Thoracic aorta (tissue), 2 donors: ENCODE data around the gene EXOC6B. TPM values are rescaled to one million over a fixed set of nuclear protein-coding genes. Genes with fewer than 3 reads are reported as not detected.

ENCODE experiments used
- ATAC-seq: fragments of 150-250 bp; one replicate; pipeline ENCODE4 v1.8.0; 2017; ENCODE audit warnings: low read depth; ENCODE audit not compliant: insufficient number of reproducible peaks, low FRiP score
- DNase-seq: peaks from one replicate; pipeline ENCODE4 v3.0.0-alpha.2; 2020; ENCODE audit warnings: low spot score
- H3K27ac ChIP-seq, 2 donors: fragments of 200-600 bp; sonication (generic); 1 replicate in 1 of 2; 2 replicates in 1 of 2; pipeline ENCODE4 v1.5.1; 2016; ENCODE audit warnings: mild to moderate bottlenecking in 2 of 2, moderate library complexity in 2 of 2
- H3K27me3 ChIP-seq: fragments of 200-600 bp; sonication (generic); replicated peaks from 2 replicates; pipeline ENCODE4 v1.6.0; 2016; ENCODE audit warnings: mild to moderate bottlenecking; ENCODE audit not compliant: insufficient read depth
- H3K36me3 ChIP-seq: fragments of 200-600 bp; sonication (generic); one replicate; pipeline ENCODE4 v1.5.1; 2016
- H3K4me1 ChIP-seq, 2 donors: fragments of 200-600 bp; sonication (generic); 1 replicate in 1 of 2; 2 replicates in 1 of 2; pipeline versions ENCODE4 v1.5.1 to v1.6.0; 2016; ENCODE audit warnings: low read depth in 2 of 2, mild to moderate bottlenecking in 1 of 2; ENCODE audit not compliant: control insufficient read depth in 1 of 2
- H3K4me3 ChIP-seq: fragments of 200-600 bp; sonication (generic); 2 replicates; pipeline ENCODE4 v1.5.1; 2016; ENCODE audit warnings: mild to moderate bottlenecking
- H3K9me3 ChIP-seq: fragments of 200-600 bp; sonication (generic); 2 replicates; pipeline ENCODE4 v1.5.1; 2016
- total RNA-seq, 2 donors: library from RNA; depleted of rRNA; stranded (reverse); fragments of >200 nt; gene quantifications; one replicate each; pipeline versions ENCODE4 v1.1.0 to v1.2.3, GENCODE V29; 2016
- TF ChIP-seq, protein P1 (sequence below): fragments of 200-600 bp; sonication (generic); IDR thresholded peaks from one replicate; pipeline ENCODE4 v1.5.1; 2019; ENCODE audit warnings: antibody characterized with exemption

The EXOC6B gene
- total RNA-seq, 2 donors from 2014 or later: 29.6 to 44.5 TPM

DNA sequence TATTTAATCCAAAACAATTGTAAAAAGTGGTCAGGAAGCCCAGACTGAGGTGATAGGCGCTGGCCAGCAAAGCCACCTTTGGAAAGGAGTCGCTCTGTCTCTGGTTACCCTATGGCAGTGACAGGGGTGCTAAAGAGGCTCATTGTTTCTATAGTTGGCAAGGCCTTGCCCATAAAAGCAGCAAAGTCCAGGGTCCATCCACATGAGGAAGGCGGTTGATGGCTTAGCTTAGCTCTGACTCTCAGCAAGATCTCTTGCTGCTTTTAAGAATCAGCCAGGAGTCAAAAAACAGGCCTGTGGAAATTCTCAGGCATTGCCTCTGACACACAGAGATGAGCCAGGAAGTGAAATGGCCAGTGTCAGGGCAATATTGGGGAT, 620.3 kb downstream of the EXOC6B start:
- TF ChIP-seq, protein P1, sequence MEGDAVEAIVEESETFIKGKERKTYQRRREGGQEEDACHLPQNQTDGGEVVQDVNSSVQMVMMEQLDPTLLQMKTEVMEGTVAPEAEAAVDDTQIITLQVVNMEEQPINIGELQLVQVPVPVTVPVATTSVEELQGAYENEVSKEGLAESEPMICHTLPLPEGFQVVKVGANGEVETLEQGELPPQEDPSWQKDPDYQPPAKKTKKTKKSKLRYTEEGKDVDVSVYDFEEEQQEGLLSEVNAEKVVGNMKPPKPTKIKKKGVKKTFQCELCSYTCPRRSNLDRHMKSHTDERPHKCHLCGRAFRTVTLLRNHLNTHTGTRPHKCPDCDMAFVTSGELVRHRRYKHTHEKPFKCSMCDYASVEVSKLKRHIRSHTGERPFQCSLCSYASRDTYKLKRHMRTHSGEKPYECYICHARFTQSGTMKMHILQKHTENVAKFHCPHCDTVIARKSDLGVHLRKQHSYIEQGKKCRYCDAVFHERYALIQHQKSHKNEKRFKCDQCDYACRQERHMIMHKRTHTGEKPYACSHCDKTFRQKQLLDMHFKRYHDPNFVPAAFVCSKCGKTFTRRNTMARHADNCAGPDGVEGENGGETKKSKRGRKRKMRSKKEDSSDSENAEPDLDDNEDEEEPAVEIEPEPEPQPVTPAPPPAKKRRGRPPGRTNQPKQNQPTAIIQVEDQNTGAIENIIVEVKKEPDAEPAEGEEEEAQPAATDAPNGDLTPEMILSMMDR: no peak
- peaks cover 6 to 21% of the 10 kb centered on the region in 2 donors for H3K4me1 ChIP-seq
- H3K36me3 ChIP-seq: no peaks in the 10 kb centered on the region
- no peak for DNase-seq
- no peaks in the 10 kb centered on the region for H3K27me3 ChIP-seq
- H3K4me3 ChIP-seq: no peak overlapping the region
- no peak for ATAC-seq
- no peak overlapping the region for H3K27ac ChIP-seq
- H3K9me3 ChIP-seq: no peaks in the 10 kb centered on the region

DNA sequence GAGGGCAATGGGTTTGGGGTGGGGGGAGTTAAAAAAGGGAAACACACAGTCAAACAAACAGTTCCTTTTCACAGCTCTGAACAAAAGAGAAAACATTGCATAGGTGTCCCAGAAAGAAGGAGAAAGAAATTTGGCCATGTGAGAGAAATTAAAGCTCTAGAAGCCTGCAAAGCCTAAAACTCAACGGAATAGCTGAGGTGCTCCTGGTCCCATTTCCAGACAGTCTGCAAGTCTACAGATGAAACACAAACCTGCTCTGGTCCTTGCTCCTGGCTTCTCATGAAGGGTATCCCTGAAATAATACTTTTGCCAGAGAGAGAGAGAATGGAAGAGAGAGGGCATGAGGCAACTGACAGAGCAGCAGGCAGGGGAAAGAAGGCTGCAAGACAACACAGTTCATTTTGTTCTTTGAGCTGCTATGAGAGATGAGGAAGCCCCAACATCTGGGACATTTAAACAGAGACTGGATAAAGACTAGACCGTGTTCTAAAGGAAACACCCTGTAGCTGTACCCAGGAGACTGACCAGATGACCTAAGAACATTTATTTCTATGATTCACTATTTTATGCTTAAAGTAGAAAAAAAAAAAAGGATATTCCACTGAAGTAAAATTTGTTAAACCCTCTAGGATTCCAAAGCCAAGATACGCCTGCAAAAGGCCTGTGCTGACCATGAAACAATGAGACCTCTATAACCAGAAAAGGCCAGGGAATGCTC, 620.9 kb downstream of the EXOC6B start:
- ATAC-seq (no peak), DNase-seq (no peak)
- no peaks in the 10 kb centered on the region for H3K36me3 ChIP-seq
- no peak overlapping the region for H3K27ac ChIP-seq
- H3K4me3 ChIP-seq: no peak overlapping the region
- peaks cover 6 to 21% of the 10 kb centered on the region in 2 donors for H3K4me1 ChIP-seq
- H3K9me3 ChIP-seq: no peaks in the 10 kb centered on the region
- TF ChIP-seq, protein P1: no peak
- no peaks in the 10 kb centered on the region for H3K27me3 ChIP-seq

DNA sequence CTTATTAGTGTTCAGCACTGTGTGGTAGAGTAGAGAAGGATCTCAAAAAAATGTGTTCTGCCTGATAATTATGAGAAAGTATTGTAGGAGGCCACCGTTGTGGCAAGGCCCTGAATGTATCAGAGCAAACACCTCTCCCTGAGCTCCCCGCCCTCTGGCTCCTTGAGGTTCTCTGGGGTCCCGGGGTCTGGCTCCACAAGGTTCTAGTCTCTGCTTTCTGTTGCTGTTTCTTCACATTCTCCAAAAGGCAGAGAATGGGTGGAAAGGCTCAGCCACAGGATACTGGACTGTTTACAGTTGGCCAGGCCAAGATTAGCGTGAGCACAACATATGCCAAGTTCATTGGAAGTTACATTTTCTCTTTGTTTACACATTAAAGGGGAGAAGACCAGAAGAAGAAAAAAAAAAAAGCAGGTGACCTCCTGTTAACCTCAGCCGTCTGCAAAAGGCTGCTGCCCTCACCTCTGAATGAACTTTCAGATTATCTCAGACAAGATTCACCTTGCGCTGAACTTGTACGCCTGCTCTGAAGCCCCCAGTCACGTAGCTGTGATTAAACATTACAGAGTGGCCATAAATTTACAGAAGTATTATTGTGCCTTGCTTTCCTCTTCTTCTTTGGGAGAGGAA, 621.6 kb downstream of the EXOC6B start:
- Histone ChIP-seq H3K4me3 (no peak overlapping the region), H3K9me3 (no peaks in the 10 kb centered on the region), H3K27ac (no peak overlapping the region), H3K4me1 (peaks cover 6 to 21% of the 10 kb centered on the region in 2 donors), H3K36me3 (no peaks in the 10 kb centered on the region), H3K27me3 (no peaks in the 10 kb centered on the region)
- no peak for DNase-seq
- no peak for ATAC-seq
- TF ChIP-seq, protein P1: no peak

DNA sequence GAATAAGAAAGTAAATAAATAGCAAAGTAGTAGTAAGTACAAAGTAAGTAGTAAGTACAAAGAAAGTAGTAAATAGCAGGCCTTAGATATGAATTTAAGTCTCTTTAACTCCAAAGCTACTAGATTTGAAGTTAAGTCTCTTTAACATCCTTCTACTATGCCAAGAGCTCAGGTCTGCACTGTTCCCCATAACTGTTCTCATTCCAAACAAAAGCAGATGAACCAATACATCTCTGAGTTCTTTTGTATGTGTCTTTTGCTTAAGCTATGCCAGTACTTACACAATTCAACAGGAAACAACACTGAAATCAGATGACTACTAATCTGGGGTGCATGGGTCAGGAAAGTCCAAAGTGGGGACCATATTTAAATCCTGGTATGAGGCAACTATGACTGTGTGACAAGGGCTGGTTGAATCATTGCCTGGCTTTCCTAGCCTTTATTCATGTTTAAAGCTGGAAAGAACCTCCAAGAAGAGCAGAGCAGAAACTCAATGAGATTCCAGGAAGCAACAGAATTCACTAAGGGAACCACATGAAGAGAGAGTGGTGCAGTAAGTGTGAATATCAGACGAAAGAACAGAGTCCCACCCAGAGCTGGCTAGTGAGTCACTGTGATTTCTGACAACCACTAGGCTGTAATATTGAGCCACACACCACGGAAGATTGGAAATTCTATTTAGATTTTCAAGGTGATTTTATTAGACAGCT, 627.1 kb downstream of the EXOC6B start:
- Histone ChIP-seq H3K27me3 (no peaks in the 10 kb centered on the region), H3K9me3 (no peaks in the 10 kb centered on the region), H3K4me3 (no peak overlapping the region), H3K27ac (no peak overlapping the region), H3K36me3 (no peaks in the 10 kb centered on the region), H3K4me1 (peaks cover 0 to under 1% of the 10 kb centered on the region in 2 donors)
- peak; percentile 36 for ATAC-seq
- TF ChIP-seq, protein P1: no peak
- no peak for DNase-seq

DNA sequence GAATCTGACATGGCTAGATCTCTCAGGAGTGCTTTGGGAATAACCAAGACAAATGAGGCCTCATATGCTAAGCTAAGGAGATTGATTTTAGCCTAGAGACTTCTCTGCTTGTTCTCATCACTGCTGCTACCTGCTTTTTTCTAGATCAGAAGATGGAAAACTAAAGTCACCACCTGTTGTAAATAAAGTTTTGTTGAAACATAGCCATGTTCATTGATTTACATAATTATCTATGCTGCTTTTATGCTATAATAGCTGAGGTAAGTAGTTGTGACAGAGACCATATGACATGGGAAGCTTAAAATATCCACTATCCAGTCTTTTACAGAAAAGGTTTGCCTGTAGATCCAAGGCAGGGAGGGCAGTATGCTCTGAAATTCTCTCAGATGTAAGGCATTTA, 632.1 kb downstream of the EXOC6B start:
- H3K27ac ChIP-seq: no peak overlapping the region
- TF ChIP-seq, protein P1: no peak
- DNase-seq (no peak), ATAC-seq (no peak)
- H3K4me1 ChIP-seq: no peaks in the 10 kb centered on the region
- no peaks in the 10 kb centered on the region for H3K27me3 ChIP-seq
- no peaks in the 10 kb centered on the region for H3K36me3 ChIP-seq
- H3K9me3 ChIP-seq: no peaks in the 10 kb centered on the region
- H3K4me3 ChIP-seq: no peak overlapping the region
